ENCODE data around the gene PSMG4.

Gene PSMG4

GRCh38 chr6:3232017-3232945 is 26.5 kb upstream of the PSMG4 start:
- Histone ChIP-seq H3K27me3 (ENCODE audit: insufficient read depth, low read depth, severe bottlenecking) (peaks cover 16% of the 10 kb centered on the region), H3K27ac (peak overlapping the region; percentile 80), H3K9me3 (ENCODE audit: severe bottlenecking) (no peaks in the 10 kb centered on the region), H3K4me3 (ENCODE audit: low read depth, low read length) (peak overlapping the region; percentile 73), H3K36me3 (no peaks in the 10 kb centered on the region)
- TF ChIP-seq CTCF (IDR thresholded peaks at IDR 0.05; ENCODE audit: low read depth, low read length): no peak
- DNase-seq: peak; percentile 48

GRCh38 chr6:3233321-3233720 is 25.4 kb upstream of the PSMG4 start:
- DNase-seq: peak; percentile 52
- H3K36me3 ChIP-seq: no peaks in the 10 kb centered on the region
- TF ChIP-seq CTCF (IDR thresholded peaks at IDR 0.05; ENCODE audit: low read depth, low read length): no peak
- no peak overlapping the region for H3K4me3 ChIP-seq (ENCODE audit: low read depth, low read length)
- H3K27me3 ChIP-seq (ENCODE audit: insufficient read depth, low read depth, severe bottlenecking): peaks cover 16% of the 10 kb centered on the region
- no peak overlapping the region for H3K27ac ChIP-seq
- no peaks in the 10 kb centered on the region for H3K9me3 ChIP-seq (ENCODE audit: severe bottlenecking)

- DNase-seq: no peak
- Histone ChIP-seq H3K27ac (no peak overlapping the region), H3K27me3 (ENCODE audit: insufficient read depth, low read depth, severe bottlenecking) (peaks cover 16% of the 10 kb centered on the region), H3K4me3 (ENCODE audit: low read depth, low read length) (no peak overlapping the region), H3K36me3 (no peaks in the 10 kb centered on the region), H3K9me3 (ENCODE audit: severe bottlenecking) (no peaks in the 10 kb centered on the region)
- TF ChIP-seq CTCF (IDR thresholded peaks at IDR 0.05; ENCODE audit: low read depth, low read length): no peak
Measured at GRCh38 chr6:3233904-3234303, 24.8 kb upstream of the PSMG4 start.

GRCh38 chr6:3235486-3235885 is 23.3 kb upstream of the PSMG4 start:
- Histone ChIP-seq H3K27ac (no peak overlapping the region), H3K9me3 (ENCODE audit: severe bottlenecking) (no peaks in the 10 kb centered on the region), H3K36me3 (no peaks in the 10 kb centered on the region), H3K4me3 (ENCODE audit: low read depth, low read length) (no peak overlapping the region), H3K27me3 (ENCODE audit: insufficient read depth, low read depth, severe bottlenecking) (peaks cover 3% of the 10 kb centered on the region)
- no peak for DNase-seq
- TF ChIP-seq CTCF (IDR thresholded peaks at IDR 0.05; ENCODE audit: low read depth, low read length): no peak

GRCh38 chr6:3236005-3236404 is 22.7 kb upstream of the PSMG4 start:
- Histone ChIP-seq H3K9me3 (ENCODE audit: severe bottlenecking) (no peaks in the 10 kb centered on the region), H3K36me3 (no peaks in the 10 kb centered on the region), H3K4me3 (ENCODE audit: low read depth, low read length) (no peak overlapping the region), H3K27me3 (ENCODE audit: insufficient read depth, low read depth, severe bottlenecking) (no peaks in the 10 kb centered on the region), H3K27ac (no peak overlapping the region)
- DNase-seq: no peak
- no peak for TF ChIP-seq CTCF (IDR thresholded peaks at IDR 0.05; ENCODE audit: low read depth, low read length)
